ENCODE measurements around the gene C16orf89. TPM values are rescaled to one million over a fixed set of nuclear protein-coding genes. Genes with fewer than 3 reads are reported as not detected.
A peak's percentile ranks its signal among the peaks of the same experiment; 100 is the strongest.
"Not testable (repeated sequence)": the region's sequence is repeated elsewhere in the genome, so short reads cannot be mapped to it uniquely, and the experiment has no call there.

C16orf89 gene, protein sequence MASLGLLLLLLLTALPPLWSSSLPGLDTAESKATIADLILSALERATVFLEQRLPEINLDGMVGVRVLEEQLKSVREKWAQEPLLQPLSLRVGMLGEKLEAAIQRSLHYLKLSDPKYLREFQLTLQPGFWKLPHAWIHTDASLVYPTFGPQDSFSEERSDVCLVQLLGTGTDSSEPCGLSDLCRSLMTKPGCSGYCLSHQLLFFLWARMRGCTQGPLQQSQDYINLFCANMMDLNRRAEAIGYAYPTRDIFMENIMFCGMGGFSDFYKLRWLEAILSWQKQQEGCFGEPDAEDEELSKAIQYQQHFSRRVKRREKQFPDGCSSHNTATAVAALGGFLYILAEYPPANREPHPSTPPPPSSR
- 198 TPM for total RNA-seq
- long read RNA-seq, transcript C16orf89-202 (8 exons, 1,444 nt): major isoform, 210 of 293 reads
- long read RNA-seq, transcript C16orf89-201 (8 exons, 1,872 nt): minor isoform, 23 of 293 reads
- long read RNA-seq, partial matches to known transcripts: 16 of 293 reads
- long read RNA-seq, other reads (novel, unspliced or antisense): 44 of 293 reads

DNA sequence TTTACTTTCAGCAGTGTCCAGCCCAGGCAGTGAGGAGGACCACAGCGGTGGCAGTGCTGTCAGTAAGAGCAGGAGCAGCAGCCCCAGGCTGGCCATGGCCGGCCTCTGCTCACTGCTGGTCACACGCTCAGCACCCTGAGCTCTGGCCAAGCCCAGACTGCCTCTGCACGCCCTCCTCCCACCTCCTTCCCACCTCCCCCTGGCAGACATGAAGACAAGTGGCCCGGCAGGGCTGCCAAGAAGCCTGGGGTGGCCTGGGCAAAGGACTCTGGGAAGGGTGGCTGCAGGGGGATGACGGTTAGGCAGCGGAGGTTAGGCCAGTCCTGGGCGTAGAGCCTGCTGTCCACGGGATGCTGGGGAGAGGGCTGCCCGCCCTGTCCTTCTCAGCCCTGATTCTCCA is at the start of gene C16orf89:
Gene C16orf89, minus strand, starts transcription at position 144 of the 400 bp plus-strand sequence. Its CDS starts 48 bp downstream, at position 96.
- H3K27ac ChIP-seq: peak within 1 kb of the TSS; percentile 73
- no peaks in the 10 kb centered on the region for H3K27me3 ChIP-seq (ENCODE audit: low read depth)
- intact Hi-C loops (cut with DNase I): no loop called here
- H3K4me3 ChIP-seq: peak within 1 kb of the TSS; percentile 50
- TF ChIP-seq, protein P1, sequence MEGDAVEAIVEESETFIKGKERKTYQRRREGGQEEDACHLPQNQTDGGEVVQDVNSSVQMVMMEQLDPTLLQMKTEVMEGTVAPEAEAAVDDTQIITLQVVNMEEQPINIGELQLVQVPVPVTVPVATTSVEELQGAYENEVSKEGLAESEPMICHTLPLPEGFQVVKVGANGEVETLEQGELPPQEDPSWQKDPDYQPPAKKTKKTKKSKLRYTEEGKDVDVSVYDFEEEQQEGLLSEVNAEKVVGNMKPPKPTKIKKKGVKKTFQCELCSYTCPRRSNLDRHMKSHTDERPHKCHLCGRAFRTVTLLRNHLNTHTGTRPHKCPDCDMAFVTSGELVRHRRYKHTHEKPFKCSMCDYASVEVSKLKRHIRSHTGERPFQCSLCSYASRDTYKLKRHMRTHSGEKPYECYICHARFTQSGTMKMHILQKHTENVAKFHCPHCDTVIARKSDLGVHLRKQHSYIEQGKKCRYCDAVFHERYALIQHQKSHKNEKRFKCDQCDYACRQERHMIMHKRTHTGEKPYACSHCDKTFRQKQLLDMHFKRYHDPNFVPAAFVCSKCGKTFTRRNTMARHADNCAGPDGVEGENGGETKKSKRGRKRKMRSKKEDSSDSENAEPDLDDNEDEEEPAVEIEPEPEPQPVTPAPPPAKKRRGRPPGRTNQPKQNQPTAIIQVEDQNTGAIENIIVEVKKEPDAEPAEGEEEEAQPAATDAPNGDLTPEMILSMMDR (IDR thresholded peaks at IDR 0.05): no peak
- ATAC-seq (peak; percentile 85 to 86), DNase-seq (peak; percentile 81)
- H3K9me3 ChIP-seq: no peaks in the 10 kb centered on the region
- peaks cover 7% of the 10 kb centered on the region for H3K4me1 ChIP-seq
- peaks cover 9% of the 10 kb centered on the region for H3K36me3 ChIP-seq

GRCh38 chr16:5110933-5111332 is 45.2 kb upstream of the C16orf89 start:
- H3K36me3 ChIP-seq; H3K4me1 ChIP-seq; ATAC-seq; DNase-seq; intact Hi-C loops (cut with DNase I); H3K9me3 ChIP-seq; H3K27ac ChIP-seq; H3K4me3 ChIP-seq; H3K27me3 ChIP-seq (ENCODE audit: low read depth): not testable (repeated sequence)

GRCh38 chr16:5108505-5109158 is 42.9 kb upstream of the C16orf89 start:
- DNase-seq (peak; percentile 47), ATAC-seq (no peak)
- Histone ChIP-seq H3K4me3 (no peak overlapping the region), H3K27ac (no peak overlapping the region), H3K27me3 (ENCODE audit: low read depth) (no peaks in the 10 kb centered on the region), H3K9me3 (no peaks in the 10 kb centered on the region), H3K36me3 (no peaks in the 10 kb centered on the region), H3K4me1 (no peaks in the 10 kb centered on the region)
- intact Hi-C loops (cut with DNase I): no loop called here
- TF ChIP-seq, protein P1 (IDR thresholded peaks at IDR 0.05): no peak

DNA sequence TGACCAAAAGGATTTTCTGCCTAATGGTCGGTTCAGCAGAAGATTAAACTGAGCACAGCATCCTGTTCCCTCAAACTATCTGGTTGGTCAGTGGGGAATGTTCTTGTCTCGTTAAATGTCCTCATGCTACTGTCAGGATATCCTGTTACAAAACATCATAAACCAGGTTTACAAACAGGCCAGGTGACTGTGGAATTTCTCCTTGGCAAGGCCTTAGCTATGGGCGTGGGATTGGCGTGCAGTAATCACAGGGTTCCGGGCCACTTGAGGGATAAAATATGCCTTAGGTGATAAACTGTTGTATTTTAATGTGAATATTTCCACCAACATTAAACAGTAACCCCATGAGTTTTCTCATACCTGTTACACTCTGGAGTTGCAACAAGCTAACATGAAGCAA is 39.3 kb upstream of the C16orf89 start:
- H3K27ac ChIP-seq; H3K27me3 ChIP-seq (ENCODE audit: low read depth); DNase-seq; H3K9me3 ChIP-seq; ATAC-seq; H3K4me3 ChIP-seq; H3K36me3 ChIP-seq; intact Hi-C loops (cut with DNase I); H3K4me1 ChIP-seq: not testable (repeated sequence)

DNA sequence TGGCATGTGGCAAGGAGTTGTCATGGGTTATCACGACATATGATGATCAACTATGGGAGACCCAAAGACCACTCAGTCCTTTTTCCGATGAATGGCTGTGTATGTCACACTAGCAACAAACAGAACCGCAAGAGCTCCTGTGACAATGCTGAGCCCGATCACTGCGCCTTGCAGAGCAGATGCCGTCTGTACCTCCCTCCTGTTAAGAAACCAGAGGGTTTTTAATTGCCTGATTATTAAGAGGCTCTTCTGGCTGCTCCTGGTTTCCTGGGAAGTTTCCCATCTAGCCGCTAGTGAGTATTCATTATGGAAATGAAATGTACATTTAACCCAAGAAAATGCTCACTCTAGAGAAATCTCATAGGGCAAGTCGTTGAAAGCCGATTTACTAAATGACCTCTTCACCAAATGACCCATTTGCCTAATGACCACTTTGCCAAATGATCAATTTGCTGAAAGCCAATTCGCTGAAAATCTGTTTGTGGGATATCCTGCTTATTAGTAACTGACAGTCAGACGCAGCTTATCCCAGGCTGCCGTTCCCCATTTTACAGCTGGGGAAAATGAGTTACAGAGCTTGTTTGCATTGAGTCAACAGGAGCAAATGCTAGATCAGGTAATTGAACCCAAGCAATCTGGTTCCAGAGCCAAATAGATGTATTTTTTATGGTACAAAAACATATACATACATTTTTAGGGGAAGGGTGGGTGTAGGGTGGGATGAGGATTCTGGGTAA is 37.7 kb upstream of the C16orf89 start:
- H3K27me3 ChIP-seq (ENCODE audit: low read depth); DNase-seq; H3K36me3 ChIP-seq; intact Hi-C loops (cut with DNase I); H3K4me1 ChIP-seq; H3K9me3 ChIP-seq; H3K4me3 ChIP-seq; ATAC-seq; H3K27ac ChIP-seq: not testable (repeated sequence)

- peak overlapping the region; percentile 76 for H3K4me3 ChIP-seq
- H3K4me1 ChIP-seq; DNase-seq; H3K27me3 ChIP-seq (ENCODE audit: low read depth); ATAC-seq; intact Hi-C loops (cut with DNase I); H3K36me3 ChIP-seq; H3K9me3 ChIP-seq: not testable (repeated sequence)
- peak overlapping the region; percentile 73 for H3K27ac ChIP-seq
These were observed 33.4 kb upstream of the C16orf89 start for GRCh38 chr16:5099174-5099573.

DNA sequence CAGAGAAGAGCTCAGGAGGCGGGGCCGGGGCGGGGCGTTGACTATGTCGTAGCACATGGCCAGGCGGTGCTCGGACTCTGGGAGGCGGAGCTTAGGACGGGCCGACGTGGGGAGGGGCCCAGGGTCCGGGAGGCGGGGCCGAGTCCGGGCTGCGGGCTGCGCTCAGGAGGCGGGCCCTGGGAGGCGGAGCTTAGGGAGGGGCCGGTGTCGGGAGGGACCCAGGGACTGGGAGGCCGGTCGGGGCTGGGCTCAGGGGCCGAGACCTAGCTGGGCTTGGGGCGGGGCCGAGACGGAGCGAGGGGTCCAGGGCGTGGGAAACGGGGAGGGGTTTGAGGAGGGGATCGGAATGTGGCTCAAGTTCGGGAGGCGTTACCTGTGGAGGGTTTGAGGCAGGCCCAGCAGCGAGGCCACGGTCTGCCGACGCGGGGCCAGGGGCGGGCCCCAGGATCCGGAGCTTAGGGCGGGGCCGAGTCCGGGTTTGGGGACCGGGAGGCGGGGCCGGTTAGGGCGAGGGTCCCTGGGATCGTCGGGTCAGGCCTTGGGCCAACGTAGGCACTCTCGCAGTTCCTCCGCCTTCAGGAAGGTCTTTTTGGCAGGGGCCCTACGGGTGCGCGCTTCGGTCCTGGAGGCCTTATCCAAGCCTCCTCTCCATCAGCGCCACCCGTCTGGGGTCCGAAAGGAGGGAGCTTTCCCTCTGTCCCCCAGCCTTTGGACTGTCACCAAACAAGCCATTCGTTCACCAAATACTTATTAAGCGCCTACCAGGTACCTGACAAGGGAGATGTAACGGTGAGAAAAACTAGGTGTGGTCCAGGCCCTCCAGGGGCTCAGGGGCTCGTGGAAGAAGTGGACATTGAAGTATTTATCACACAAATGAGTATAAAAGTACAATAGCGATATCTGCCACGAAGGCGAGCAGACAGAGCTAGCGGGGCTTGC is 32.7 kb upstream of the C16orf89 start:
- Histone ChIP-seq H3K27ac (peak overlapping the region; percentile 73), H3K4me3 (peak overlapping the region; percentile 76)
- H3K27me3 ChIP-seq (ENCODE audit: low read depth); ATAC-seq; H3K4me1 ChIP-seq; H3K36me3 ChIP-seq; intact Hi-C loops (cut with DNase I); H3K9me3 ChIP-seq: not testable (repeated sequence)
- DNase-seq: peak; percentile 87

DNA sequence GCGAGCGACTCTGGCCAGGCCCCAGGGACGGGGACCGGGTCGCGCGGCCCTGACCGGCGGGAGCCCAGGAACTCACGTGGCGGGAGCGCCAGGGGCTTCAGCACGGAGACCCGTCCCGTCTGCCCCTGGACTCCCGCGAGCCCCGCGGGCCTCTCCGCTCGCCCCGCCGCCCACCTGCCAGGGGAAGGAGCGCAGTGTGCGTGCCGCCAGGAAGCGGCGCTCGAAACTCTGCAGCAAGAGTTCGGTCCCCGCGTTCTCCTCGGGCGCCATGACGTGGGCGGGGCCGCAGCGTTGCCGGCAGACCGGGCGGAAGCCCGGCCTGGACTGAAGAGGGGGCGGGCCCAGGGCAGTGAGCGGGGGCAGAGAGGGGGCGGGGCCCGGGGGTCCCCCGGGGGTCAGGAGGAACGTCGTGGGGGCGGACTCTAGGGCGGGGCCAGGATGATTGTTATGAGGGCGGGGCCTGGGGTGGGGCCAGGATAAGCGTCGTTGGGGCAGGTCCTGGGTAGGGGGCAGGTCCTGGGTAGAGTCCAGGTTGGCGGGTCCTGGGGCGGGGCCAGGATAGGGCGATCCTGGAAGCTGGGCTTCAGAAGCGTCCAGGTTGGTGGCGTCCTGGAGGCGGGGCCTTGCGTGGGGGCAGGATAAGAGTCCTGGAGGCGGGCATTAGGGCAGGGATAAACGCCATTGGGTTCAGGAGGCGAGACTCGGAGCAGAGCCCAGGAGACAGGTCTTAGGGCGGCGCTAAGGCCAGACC is 31.9 kb upstream of the C16orf89 start, which contains the start of gene EEF2KMT:
Gene EEF2KMT, minus strand, starts transcription at position 326 of the 751 bp plus-strand sequence. Its CDS starts 56 bp downstream, at position 270.
- ATAC-seq (peak; percentile 100), DNase-seq (peak; percentile 100)
- Histone ChIP-seq H3K4me3 (peak within 1 kb of the TSS; percentile 76), H3K27ac (peak within 1 kb of the TSS; percentile 77)
- H3K9me3 ChIP-seq; intact Hi-C loops (cut with DNase I); H3K27me3 ChIP-seq (ENCODE audit: low read depth); H3K4me1 ChIP-seq; H3K36me3 ChIP-seq: not testable (repeated sequence)

DNA sequence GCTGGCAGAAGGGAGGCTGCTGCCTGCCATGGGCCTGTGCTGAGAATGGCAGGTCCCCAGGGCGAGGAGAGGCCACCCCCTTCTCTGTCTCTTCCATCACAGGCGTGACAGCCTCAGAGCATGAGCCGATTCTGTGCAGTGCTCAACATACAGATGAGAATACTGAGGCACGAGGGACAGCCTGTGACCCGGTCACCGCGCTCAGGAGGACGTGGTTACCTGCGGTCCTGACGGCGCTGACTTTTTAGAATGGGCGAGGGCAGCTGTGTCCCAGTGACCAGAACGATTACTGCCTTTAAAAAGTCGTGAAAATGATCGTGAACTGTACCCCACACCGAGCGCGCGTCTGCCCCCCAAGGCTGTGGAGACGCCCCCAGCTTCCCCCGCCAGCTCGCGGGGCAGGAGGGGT is 31.3 kb upstream of the C16orf89 start:
- Histone ChIP-seq H3K27ac (peak overlapping the region; percentile 77), H3K4me3 (peak overlapping the region; percentile 76)
- ATAC-seq; H3K27me3 ChIP-seq (ENCODE audit: low read depth); intact Hi-C loops (cut with DNase I); H3K4me1 ChIP-seq; H3K9me3 ChIP-seq; DNase-seq; H3K36me3 ChIP-seq: not testable (repeated sequence)

Data from lower lobe of right lung (tissue), 2 donors.